Mesodermal cell (in vitro differentiated cells): Measurements from ENCODE around the gene RADIL.
"Not testable (repeated sequence)": the region's sequence is repeated elsewhere in the genome, so short reads cannot be mapped to it uniquely, and the experiment has no call there.

Experiments used
- H3K27ac ChIP-seq: 2 replicates; pipeline ENCODE4 v1.7.0; 2013; ENCODE audit warnings: mild to moderate bottlenecking, low read depth, low read length, moderate library complexity; ENCODE audit not compliant: severe bottlenecking
- H3K36me3 ChIP-seq: 2 replicates; pipeline ENCODE4 v1.7.1; 2013; ENCODE audit warnings: mild to moderate bottlenecking, low read length, moderate library complexity; ENCODE audit not compliant: control insufficient read depth, insufficient read depth
- H3K4me1 ChIP-seq: one replicate; pipeline ENCODE4 v1.7.1; 2013; ENCODE audit warnings: mild to moderate bottlenecking, low read length; ENCODE audit not compliant: insufficient read depth, control insufficient read depth, poor library complexity, severe bottlenecking
- H3K4me3 ChIP-seq: 2 replicates; pipeline ENCODE4 v1.7.0; 2013; ENCODE audit warnings: low read length, control low read depth, mild to moderate bottlenecking; ENCODE audit not compliant: insufficient read depth, poor library complexity, severe bottlenecking; ENCODE audit errors: extremely low read depth
- H3K9me3 ChIP-seq: 2 replicates; pipeline ENCODE4 v1.7.1; 2013; ENCODE audit warnings: mild to moderate bottlenecking, low read length, moderate library complexity; ENCODE audit not compliant: control insufficient read depth
- WGBS, 2 experiments: methylation state at CpG; one replicate each; pipeline ENCODE4 v1.1.5; 2013; ENCODE audit warnings: missing lambda C conversion rate in 2 of 2; ENCODE audit not compliant: insufficient coverage in 2 of 2; 5-methylcytosine and 5-hydroxymethylcytosine counted together

RADIL gene

DNA sequence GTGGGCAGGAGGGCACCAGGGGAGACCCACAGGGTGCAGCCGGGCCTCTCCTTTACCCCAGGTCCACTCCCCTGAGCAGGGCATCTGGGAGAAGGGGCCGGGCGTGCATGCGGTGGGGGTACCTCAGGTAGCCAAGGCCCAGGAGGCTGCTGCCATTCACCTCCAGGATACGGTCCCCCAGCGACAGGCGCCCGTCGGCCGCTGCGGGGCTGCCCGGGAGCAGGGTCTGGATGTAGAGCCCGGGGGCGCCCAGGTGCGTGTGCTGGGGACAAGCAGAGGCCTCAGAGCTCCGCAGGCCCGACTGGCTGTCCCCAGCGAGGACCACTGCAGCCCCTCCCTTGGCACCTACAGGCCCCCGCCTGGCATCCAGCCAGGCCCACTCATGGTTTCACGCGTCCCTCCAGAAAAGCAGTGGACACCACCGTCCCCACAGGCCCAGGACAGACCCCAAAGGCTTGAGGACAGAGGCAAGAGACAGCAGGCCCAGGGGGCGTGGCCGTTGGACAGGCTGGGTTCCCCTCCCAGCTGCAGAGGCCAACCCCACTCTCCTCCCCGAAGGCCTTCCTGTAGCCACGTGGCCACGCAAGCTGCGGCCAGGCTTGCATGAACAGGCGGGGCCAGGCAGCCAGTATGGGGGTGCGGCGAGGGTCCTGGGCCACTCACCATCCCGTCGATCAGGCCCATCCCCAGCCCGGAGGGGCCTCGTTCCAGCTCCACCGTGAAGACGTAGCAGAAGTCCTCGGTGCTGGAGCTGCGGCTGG, 83.8 kb downstream of the RADIL start:
- WGBS, 2 experiments = 84 to 92% methylated on average over 34 to 38 of the region's 39 CpGs
- no peak overlapping the region for H3K27ac ChIP-seq
- peaks cover 10% of the 10 kb centered on the region for H3K36me3 ChIP-seq
- H3K4me1 ChIP-seq = no peaks in the 10 kb centered on the region
- no peaks in the 10 kb centered on the region for H3K9me3 ChIP-seq
- no peak overlapping the region for H3K4me3 ChIP-seq

DNA sequence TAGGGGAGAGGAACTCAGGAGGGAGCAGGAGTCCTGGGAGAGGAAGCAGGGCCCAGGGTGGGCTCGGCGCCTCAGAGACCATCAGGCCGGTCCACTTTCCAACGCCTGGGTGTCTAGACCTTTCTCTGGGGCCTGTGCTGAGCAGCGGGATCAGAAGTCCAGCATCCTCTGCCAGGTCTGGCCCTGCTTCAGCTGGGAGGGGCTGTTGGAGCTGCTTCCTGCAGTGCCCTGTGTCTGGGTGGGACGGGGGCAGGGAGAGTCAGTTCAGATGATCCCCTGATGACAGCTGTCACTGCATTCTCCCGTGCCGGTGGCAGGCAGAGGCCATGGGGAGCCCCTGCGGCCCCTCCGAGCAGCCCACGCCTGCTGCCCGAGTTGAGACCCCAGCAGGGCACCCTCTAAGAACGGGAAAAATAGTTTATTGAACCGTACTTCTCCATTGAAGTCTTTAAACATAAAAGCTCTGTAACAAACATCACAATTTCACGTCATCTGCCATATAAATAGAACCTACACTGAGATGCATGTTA, 84.7 kb downstream of the RADIL start:
- H3K4me3 ChIP-seq = no peak overlapping the region
- no peak overlapping the region for H3K27ac ChIP-seq
- H3K4me1 ChIP-seq = no peaks in the 10 kb centered on the region
- no peaks in the 10 kb centered on the region for H3K9me3 ChIP-seq
- 88 to 92% methylated on average over 14 to 15 of the region's 15 CpGs for WGBS, 2 experiments
- H3K36me3 ChIP-seq = peaks cover 11% of the 10 kb centered on the region

DNA sequence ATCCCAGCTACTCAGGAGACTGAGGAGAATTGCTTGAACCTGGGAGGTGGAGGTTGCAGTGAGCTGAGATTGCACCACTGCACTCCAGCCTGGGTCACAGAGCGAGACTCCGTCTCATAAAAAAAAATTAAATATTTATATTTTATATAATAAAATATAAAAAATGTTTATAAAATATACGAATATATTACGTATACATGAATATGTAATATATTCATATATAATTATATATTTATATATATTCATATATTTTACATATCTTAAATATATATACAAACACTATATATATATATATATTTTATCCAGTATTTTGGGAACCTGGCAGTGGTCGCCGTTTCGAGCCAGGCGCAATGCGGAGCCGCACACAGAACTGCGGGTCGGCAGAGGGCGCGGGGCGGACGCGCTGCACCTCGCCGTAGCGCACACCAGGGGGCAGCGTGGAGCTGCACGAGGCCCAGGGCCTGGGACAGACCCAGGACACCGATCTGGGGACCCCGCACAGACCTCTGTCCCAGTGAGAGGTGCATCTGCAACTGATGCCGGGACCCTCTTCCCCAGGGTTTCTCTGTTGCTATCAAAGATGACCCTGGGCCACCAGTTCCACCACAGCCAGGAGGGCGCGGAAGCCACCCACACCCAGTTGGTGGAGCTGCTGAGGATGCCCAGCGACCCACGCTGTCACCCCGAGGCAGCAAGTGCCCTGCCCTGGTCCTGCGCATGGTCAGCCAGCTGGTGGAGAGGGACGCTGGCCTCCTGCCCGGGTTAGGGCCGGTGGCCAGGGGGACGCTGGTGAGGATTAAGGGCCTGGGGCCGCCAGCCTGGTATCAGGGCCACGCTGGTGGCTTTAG, 85.4 kb downstream of the RADIL start:
- Histone ChIP-seq H3K36me3 (peaks cover 16% of the 10 kb centered on the region), H3K4me1 (no peaks in the 10 kb centered on the region), H3K4me3 (no peak overlapping the region), H3K27ac (no peak overlapping the region), H3K9me3 (no peaks in the 10 kb centered on the region)
- 41 to 44% methylated on average over 32 to 33 of the region's 37 CpGs for WGBS, 2 experiments

DNA sequence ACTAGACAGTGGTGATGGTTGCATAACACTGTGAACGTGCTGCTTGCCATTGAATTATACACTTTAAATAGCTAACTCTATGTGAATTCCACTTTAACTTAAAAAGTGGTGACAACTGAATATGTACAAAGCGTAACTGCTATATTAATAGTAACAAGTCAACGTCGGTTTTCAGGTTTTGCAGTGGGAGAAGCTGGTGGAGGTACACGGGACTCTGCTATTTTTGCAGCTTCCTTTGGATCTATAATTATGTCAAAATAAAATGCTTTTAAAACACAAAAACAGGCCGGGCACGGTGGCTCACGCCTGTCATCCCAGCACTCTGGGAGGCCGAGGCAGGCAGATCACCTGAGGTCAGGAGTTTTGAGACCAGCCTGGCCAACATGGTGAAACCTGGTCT, 87.1 kb downstream of the RADIL start:
- Histone ChIP-seq H3K4me3 (no peak overlapping the region), H3K9me3 (peaks cover 3% of the 10 kb centered on the region), H3K27ac (no peak overlapping the region), H3K36me3 (peaks cover 32% of the 10 kb centered on the region), H3K4me1 (no peaks in the 10 kb centered on the region)
- WGBS, 2 experiments = 94 to 95% methylated on average over 4 to 8 of the region's 9 CpGs

DNA sequence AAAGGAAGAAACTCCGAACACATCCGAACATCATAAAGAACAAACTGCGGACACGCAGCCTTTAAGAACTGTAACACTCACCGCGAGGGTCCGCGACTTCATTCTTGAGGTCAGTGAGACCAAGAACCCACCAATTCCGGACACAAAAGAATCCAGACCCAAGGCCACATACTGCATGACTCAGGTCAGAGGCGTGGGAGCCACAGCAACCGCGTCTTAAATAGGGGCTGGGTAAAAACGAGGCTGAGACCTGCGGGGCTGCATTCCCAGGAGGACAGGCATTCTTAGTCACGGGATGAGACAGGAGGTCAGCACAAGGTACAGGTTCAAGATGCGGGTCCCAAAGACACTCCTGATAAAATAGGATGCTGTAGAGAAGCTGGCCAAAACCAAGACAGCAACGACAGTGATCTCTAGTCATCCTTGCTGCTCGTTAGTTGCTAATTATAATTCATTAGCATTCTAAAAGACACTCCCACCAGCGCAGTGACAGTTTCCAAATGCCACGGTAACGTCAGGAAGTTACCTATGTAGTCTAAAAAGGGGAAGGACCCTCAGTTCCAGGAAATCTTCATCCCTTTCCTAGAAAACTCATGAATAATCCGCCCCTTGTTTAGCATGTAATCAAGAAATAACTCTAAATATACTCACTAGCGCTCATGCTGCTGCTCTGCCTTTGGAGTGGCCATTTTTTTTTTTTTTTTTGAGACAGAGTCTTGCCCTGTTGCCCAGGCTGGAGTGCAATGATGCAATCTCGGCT, 88.7 kb downstream of the RADIL start:
- WGBS, 2 experiments = 86 to 90% methylated on average over 13 to 21 of the region's 24 CpGs
- no peak overlapping the region for H3K27ac ChIP-seq
- peaks cover 3% of the 10 kb centered on the region for H3K9me3 ChIP-seq
- no peaks in the 10 kb centered on the region for H3K4me1 ChIP-seq
- H3K36me3 ChIP-seq = peaks cover 43% of the 10 kb centered on the region
- H3K4me3 ChIP-seq = no peak overlapping the region

DNA sequence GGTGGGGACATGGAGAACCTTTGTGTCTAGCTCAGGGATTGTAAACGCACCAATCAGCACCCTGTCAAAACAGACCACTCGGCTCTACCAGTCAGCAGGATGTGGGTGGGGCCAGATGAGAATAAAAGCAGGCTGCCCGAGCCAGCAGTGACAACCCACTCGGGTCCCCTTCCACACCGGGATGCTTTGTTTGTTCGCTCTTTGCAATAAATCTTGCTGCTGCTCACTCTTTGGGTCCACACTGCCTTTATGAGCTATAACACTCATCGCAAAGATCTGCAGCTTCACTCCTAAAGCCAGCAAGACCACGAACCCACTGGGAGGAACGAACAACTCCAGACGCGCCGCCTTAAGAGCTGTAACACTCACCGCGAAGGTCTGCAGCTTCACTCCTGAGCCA, 89.3 kb downstream of the RADIL start:
- 85 to 99% methylated on average over 6 to 12 of the region's 14 CpGs for WGBS, 2 experiments
- H3K9me3 ChIP-seq, H3K4me1 ChIP-seq, H3K4me3 ChIP-seq, H3K27ac ChIP-seq: not testable (repeated sequence)
- peaks cover 49% of the 10 kb centered on the region for H3K36me3 ChIP-seq

DNA sequence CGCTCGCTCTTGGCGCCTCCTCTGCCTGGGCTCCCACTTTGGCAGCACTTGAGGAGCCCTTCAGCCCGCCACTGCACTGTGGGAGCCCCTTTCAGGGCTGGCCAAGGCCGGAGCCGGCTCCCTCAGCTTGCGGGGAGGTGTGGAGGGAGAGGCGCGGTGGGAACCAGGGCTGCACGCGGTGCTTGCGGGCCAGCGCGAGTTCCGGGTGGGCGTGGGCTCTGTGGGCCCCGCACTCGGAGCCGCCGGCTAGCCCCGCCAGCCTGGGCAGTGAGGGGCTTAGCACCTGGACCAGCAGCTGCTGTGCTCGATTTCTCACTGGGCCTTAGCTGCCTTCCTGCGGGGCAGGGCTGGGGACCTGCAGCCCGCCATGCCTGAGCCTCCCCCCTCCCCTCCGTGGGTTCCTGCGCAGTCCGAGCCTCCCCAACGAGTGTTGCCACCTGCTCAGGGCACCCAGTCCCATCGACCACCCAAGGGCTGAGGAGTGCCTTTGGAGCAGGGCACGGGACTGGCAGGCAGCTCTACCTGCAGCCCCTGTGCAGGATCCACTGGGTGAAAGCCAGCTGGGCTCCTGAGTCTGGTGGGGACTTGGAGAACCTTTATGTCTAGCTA, 90.0 kb downstream of the RADIL start:
- not testable (repeated sequence) for H3K27ac ChIP-seq, H3K4me3 ChIP-seq, H3K4me1 ChIP-seq, H3K9me3 ChIP-seq
- 97 to 98% methylated on average over 23 to 25 of the region's 30 CpGs for WGBS, 2 experiments
- H3K36me3 ChIP-seq = peaks cover 54% of the 10 kb centered on the region

DNA sequence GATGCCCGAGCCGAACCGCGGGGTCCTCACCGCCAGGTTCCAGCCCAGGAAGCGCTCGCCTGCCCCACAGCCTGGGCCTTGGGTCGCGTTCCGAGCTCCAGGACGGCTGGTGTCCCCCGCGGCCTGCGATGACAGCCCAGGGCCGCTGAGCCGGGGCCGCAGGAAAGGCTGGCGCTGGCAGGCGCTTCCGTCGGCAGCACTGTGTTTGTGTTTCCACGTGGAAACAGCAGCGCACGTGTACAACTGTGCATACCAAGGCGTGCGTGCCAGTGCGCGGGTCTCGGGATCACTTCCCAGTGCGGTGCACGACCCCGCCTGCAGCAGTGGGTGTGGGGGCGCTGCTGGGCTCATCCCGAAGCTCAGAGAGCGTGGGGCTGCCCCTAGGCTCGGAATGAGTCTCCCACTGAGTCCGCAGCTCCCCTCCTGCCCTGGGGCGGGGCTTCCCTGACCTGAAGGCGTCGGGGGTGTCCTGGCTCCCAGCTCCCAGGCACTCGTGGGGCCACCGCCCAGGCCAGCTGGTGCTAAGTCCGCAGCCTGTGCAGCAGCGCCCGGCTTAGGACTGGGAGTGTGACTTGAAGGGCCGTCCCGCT, 90.9 kb downstream of the RADIL start:
- Histone ChIP-seq H3K4me1 (no peaks in the 10 kb centered on the region), H3K4me3 (no peak overlapping the region), H3K27ac (no peak overlapping the region), H3K36me3 (peaks cover 62% of the 10 kb centered on the region), H3K9me3 (peaks cover 3% of the 10 kb centered on the region)
- 92 to 94% methylated on average over 32 to 47 of the region's 47 CpGs for WGBS, 2 experiments

DNA sequence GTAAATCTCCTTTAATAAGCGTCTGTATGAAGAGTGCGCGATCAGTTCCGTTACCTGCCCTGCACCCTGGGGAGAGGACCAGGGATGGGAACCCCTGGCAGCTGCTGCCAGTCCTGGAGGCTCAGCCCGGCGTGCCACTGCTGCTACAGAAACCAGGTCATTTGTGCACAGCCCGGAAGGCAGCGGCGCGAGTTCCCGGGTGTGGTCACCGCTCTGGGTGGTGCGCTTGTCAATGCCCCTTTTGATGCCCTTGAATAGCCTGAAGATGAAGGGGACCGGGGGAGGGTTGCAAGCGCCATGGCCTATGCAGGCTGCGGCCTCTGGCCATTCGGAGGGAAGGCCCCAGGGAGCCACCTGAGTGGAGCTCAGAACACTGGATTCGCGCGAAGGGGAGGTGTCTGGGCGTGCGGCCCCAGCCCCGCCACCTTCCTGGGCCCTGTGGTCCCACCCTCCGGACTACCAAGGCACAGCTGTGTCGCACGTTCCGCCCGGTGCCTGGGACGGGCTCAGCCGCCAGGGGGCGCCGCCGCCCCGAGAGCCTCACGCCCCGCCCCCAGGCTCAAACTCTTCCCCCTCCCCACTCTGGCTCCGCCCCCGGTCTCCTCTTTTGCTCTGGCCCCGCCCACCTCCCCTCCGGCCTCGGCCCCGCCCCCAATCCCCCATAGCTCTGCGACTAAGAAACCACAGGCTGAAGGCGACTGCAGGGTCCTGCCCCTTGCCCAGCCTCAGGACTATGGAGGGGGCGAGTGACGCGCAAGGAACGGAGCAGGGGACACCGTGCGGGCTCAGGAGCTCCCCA, 91.6 kb downstream of the RADIL start:
- Histone ChIP-seq H3K27ac (no peak overlapping the region), H3K36me3 (peaks cover 67% of the 10 kb centered on the region), H3K4me1 (no peaks in the 10 kb centered on the region), H3K4me3 (no peak overlapping the region), H3K9me3 (peaks cover 3% of the 10 kb centered on the region)
- 89 to 91% methylated on average over 38 to 43 of the region's 50 CpGs for WGBS, 2 experiments
